H1 (cell line): ENCODE measurements around the gene LMTK3. TPM values are rescaled to one million over a fixed set of nuclear protein-coding genes. Genes with fewer than 3 reads are reported as not detected.

Experiments used
- CTCF ChIA-PET: fragments of 300-600 bp; sonication (Branson Sonifier 250); formaldehyde crosslinking; loops from one replicate; lab custom pipeline; 2021; ENCODE audit not compliant: partially characterized antibody; lab: Charles Lee
- POLR2A ChIA-PET: fragments of 300-600 bp; sonication (Branson Sonifier 250); formaldehyde crosslinking; loops from one replicate; lab custom pipeline; 2021; ENCODE audit warnings: inconsistent platforms; ENCODE audit not compliant: partially characterized antibody; lab: Charles Lee
- DNase-seq, 2 experiments: peaks; one replicate each; pipeline versions ENCODE4 v3.0.0 to v3.0.0-alpha.2; 2010 to 2022; ENCODE audit warnings: low spot score in 2 of 2, low read depth in 1 of 2, mixed read lengths in 1 of 2
- FAIRE-seq: peaks from 2 replicates; lab custom pipeline; 2011; peaks lifted over from hg19 to GRCh38; lab: Jason Lieb, UNC
- H2AFZ ChIP-seq: 2 replicates; pipeline ENCODE4 v1.8.1; 2012; ENCODE audit warnings: low read length, inconsistent platforms
- H2AK5ac ChIP-seq: 2 replicates; pipeline ENCODE4 v1.6.1; 2013; ENCODE audit warnings: low read depth, low read length
- H2BK120ac ChIP-seq: replicated peaks from 2 replicates; pipeline ENCODE3; 2013; ENCODE audit warnings: low read depth, low read length, inconsistent platforms
- H2BK12ac ChIP-seq: 2 replicates; pipeline ENCODE4 v1.6.1; 2013; ENCODE audit warnings: low read depth, low read length
- H2BK15ac ChIP-seq: 2 replicates; pipeline ENCODE4 v1.6.1; 2013; ENCODE audit warnings: low read length
- H2BK20ac ChIP-seq: 2 replicates; pipeline ENCODE4 v1.6.1; 2013; ENCODE audit warnings: low read length
- H2BK5ac ChIP-seq: 2 replicates; pipeline ENCODE4 v1.6.1; 2013; ENCODE audit warnings: low read depth, low read length
- H3K14ac ChIP-seq: 2 replicates; pipeline ENCODE4 v1.6.1; 2013; ENCODE audit warnings: inconsistent platforms; ENCODE audit not compliant: insufficient read length
- H3K18ac ChIP-seq: 2 replicates; pipeline ENCODE4 v1.6.1; 2013; ENCODE audit warnings: low read length; ENCODE audit errors: extremely low read depth
- H3K23ac ChIP-seq: 2 replicates; pipeline ENCODE4 v1.6.1; 2013; ENCODE audit warnings: inconsistent platforms; ENCODE audit not compliant: insufficient read length
- H3K23me2 ChIP-seq: 2 replicates; pipeline ENCODE4 v1.6.1; 2013; ENCODE audit warnings: low read depth, low read length
- H3K27ac ChIP-seq: 2 replicates; pipeline ENCODE4 v1.6.1; 2011; ENCODE audit warnings: low read depth, low read length, inconsistent platforms
- H3K27me3 ChIP-seq, 4 experiments: replicated peaks in 1 of 4; 1 replicate in 1 of 4; 2 replicates in 3 of 4; pipeline versions ENCODE4 v1.6.1 to v1.8.1; 2011 to 2013; ENCODE audit warnings: low read length in 3 of 4, mild to moderate bottlenecking in 3 of 4, inconsistent platforms in 2 of 4, mixed read lengths in 2 of 4, moderate library complexity in 1 of 4; ENCODE audit not compliant: control insufficient read depth in 3 of 4, insufficient read depth in 3 of 4; ENCODE audit errors: extremely low read depth in 1 of 4
- H3K36me3 ChIP-seq, 4 experiments: 2 replicates each; pipeline versions ENCODE4 v1.6.1 to v1.8.1; 2011 to 2013; ENCODE audit warnings: mild to moderate bottlenecking in 4 of 4, low read length in 3 of 4, moderate library complexity in 2 of 4, control low read depth in 1 of 4, inconsistent platforms in 1 of 4; ENCODE audit not compliant: insufficient read depth in 4 of 4, control insufficient read depth in 2 of 4
- H3K4ac ChIP-seq: replicated peaks from 2 replicates; pipeline ENCODE3; 2013; ENCODE audit warnings: low read length, low read depth, mixed read lengths, inconsistent platforms; ENCODE audit not compliant: insufficient read length
- H3K4me1 ChIP-seq, 4 experiments: replicated peaks in 1 of 4; 1 replicate in 1 of 4; 2 replicates in 3 of 4; pipeline versions ENCODE4 v1.6.1 to v1.8.1; 2011 to 2013; ENCODE audit warnings: low read length in 3 of 4, inconsistent platforms in 2 of 4, mixed read lengths in 1 of 4; ENCODE audit not compliant: insufficient read depth in 4 of 4, control insufficient read depth in 3 of 4
- H3K4me2 ChIP-seq, 2 experiments: 2 replicates each; pipeline versions ENCODE4 v1.6.1 to v1.8.1; 2011 to 2013; ENCODE audit warnings: low read depth in 2 of 2, low read length in 2 of 2, control low read depth in 1 of 2, inconsistent platforms in 1 of 2, mild to moderate bottlenecking in 1 of 2; ENCODE audit not compliant: insufficient read depth in 1 of 2
- H3K4me3 ChIP-seq, 4 experiments: fragments of 200-600, 300-600 bp in 1 of 4; sonication (generic), shearing (Covaris generic), sonication (Bioruptor Twin) in 1 of 4; 2 replicates each; pipeline versions ENCODE4 v1.5.1 to v1.8.1; 2011 to 2016; ENCODE audit warnings: low read length in 4 of 4, low read depth in 3 of 4, control low read depth in 2 of 4, inconsistent platforms in 2 of 4, mild to moderate bottlenecking in 2 of 4, mixed read lengths in 1 of 4, moderate library complexity in 1 of 4; ENCODE audit not compliant: insufficient read depth in 2 of 4; ENCODE audit errors: extremely low read depth in 1 of 4
- H3K56ac ChIP-seq: replicated peaks from 2 replicates; pipeline ENCODE3; 2013; ENCODE audit warnings: low read depth, mild to moderate bottlenecking, mixed read lengths, low read length, inconsistent platforms; ENCODE audit not compliant: insufficient read length
- H3K79me1 ChIP-seq: 2 replicates; pipeline ENCODE4 v1.6.1; 2013; ENCODE audit warnings: low read depth, low read length, control low read depth
- H3K79me2 ChIP-seq, 2 experiments: 2 replicates each; pipeline versions ENCODE4 v1.6.1 to v1.8.1; 2012 to 2013; ENCODE audit warnings: low read length in 2 of 2, mild to moderate bottlenecking in 2 of 2, inconsistent platforms in 1 of 2; ENCODE audit not compliant: insufficient read depth in 2 of 2, control insufficient read depth in 1 of 2
- H3K9ac ChIP-seq, 4 experiments: replicated peaks in 1 of 4; 1 replicate in 1 of 4; 2 replicates in 3 of 4; pipeline versions ENCODE4 v1.6.1 to v1.8.1; 2011 to 2013; ENCODE audit warnings: low read depth in 3 of 4, low read length in 3 of 4, control low read depth in 2 of 4, mild to moderate bottlenecking in 2 of 4, moderate library complexity in 2 of 4, inconsistent platforms in 1 of 4; ENCODE audit errors: extremely low read depth in 1 of 4
- H3K9me3 ChIP-seq, 2 experiments: 2 replicates each; pipeline versions ENCODE4 v1.6.1 to v1.8.1; 2012 to 2013; ENCODE audit warnings: mild to moderate bottlenecking in 2 of 2, moderate library complexity in 2 of 2, control low read depth in 1 of 2, inconsistent platforms in 1 of 2, low read depth in 1 of 2, low read length in 1 of 2, mixed read lengths in 1 of 2; ENCODE audit not compliant: insufficient read depth in 2 of 2
- H4K20me1 ChIP-seq, 2 experiments: replicated peaks in 1 of 2; 2 replicates each; pipeline versions ENCODE3 to v1.8.1; 2011 to 2013; ENCODE audit warnings: inconsistent platforms in 2 of 2, low read length in 2 of 2, mild to moderate bottlenecking in 1 of 2; ENCODE audit not compliant: insufficient read depth in 2 of 2, control insufficient read depth in 1 of 2
- H4K5ac ChIP-seq: 2 replicates; pipeline ENCODE4 v1.6.1; 2013; ENCODE audit warnings: low read length, low read depth, mixed read lengths, inconsistent platforms; ENCODE audit not compliant: insufficient read length
- H4K8ac ChIP-seq: 2 replicates; pipeline ENCODE4 v1.8.0; 2013; ENCODE audit warnings: mild to moderate bottlenecking, moderate library complexity, low read length, inconsistent platforms; ENCODE audit not compliant: insufficient read depth; ENCODE audit errors: extremely low read depth
- H4K91ac ChIP-seq: replicated peaks from 2 replicates; pipeline ENCODE3; 2013; ENCODE audit warnings: low read length, mixed read lengths, inconsistent platforms; ENCODE audit not compliant: insufficient read length
- CTBP2 ChIP-seq: IDR thresholded peaks from 2 replicates; pipeline ENCODE4 v1.7.0; 2011; ENCODE audit warnings: borderline replicate concordance, mild to moderate bottlenecking, moderate library complexity, mixed read lengths, low read length; ENCODE audit not compliant: insufficient read depth, insufficient read length
- CTCF ChIP-seq, 3 experiments: IDR thresholded peaks; 1 replicate in 2 of 3; 2 replicates in 1 of 3; pipeline versions ENCODE4 v1.5.1 to v1.6.1; 2011; ENCODE audit warnings: low read length in 3 of 3, mild to moderate bottlenecking in 3 of 3, inconsistent platforms in 2 of 3, low read depth in 1 of 3, moderate library complexity in 1 of 3; ENCODE audit not compliant: insufficient read depth in 1 of 3; ENCODE audit errors: control extremely low read depth in 1 of 3
- MAFK ChIP-seq: IDR thresholded peaks from 2 replicates; pipeline ENCODE4 v1.6.1; 2012; ENCODE audit warnings: low read depth, mild to moderate bottlenecking, improper control_type of control experiment, low read length
- RAD21 ChIP-seq, 2 experiments: IDR thresholded peaks in 1 of 2; conservative IDR thresholded peaks in 1 of 2; 2 replicates each; pipeline ENCODE4 v1.6.1; 2011; ENCODE audit warnings: low read depth in 2 of 2, low read length in 2 of 2, improper control_type of control experiment in 1 of 2, inconsistent platforms in 1 of 2, mild to moderate bottlenecking in 1 of 2, moderate library complexity in 1 of 2
- RNF2 ChIP-seq: fragments of 200-900, 300-1000 bp; sonication (generic); IDR thresholded peaks from 2 replicates; pipeline ENCODE4 v1.7.1; 2016; ENCODE audit warnings: borderline replicate concordance, low read depth, mild to moderate bottlenecking, antibody characterized with exemption, low read length; ENCODE audit not compliant: poor library complexity, severe bottlenecking; ENCODE audit errors: missing control alignments
- SIN3A ChIP-seq, 2 experiments: IDR thresholded peaks in 1 of 2; conservative IDR thresholded peaks in 1 of 2; 2 replicates each; pipeline ENCODE4 v1.6.1; 2011 to 2012; ENCODE audit warnings: low read length in 2 of 2, improper control_type of control experiment in 1 of 2, low read depth in 1 of 2, mild to moderate bottlenecking in 1 of 2
- SP4 ChIP-seq: IDR thresholded peaks from 2 replicates; pipeline ENCODE4 v1.6.1; 2012; ENCODE audit warnings: low read length, inconsistent platforms
- WGBS, 2 experiments: shearing (Covaris generic) in 1 of 2; methylation state at CpG; one replicate each; pipeline versions ENCODE4 v1.1.6 to v1.1.7; 2013 to 2015; ENCODE audit warnings: low lambda C conversion rate in 2 of 2, mixed read lengths in 2 of 2, inconsistent platforms in 1 of 2, low coverage in 1 of 2, missing lambda C conversion rate in 1 of 2; ENCODE audit not compliant: insufficient replicate concordance in 2 of 2, insufficient coverage in 1 of 2, insufficient read length in 1 of 2; ENCODE audit errors: extremely low coverage in 1 of 2, missing lambda C conversion rate in 1 of 2; 5-methylcytosine and 5-hydroxymethylcytosine counted together
- polyA plus RNA-seq, 7 experiments: library from polyadenylated mRNA; depleted of rRNA in 3 of 7; stranded (reverse) in 5 of 7; unstranded in 2 of 7; fragments of >200 nt in 5 of 7; fragments of 200-250 nt in 2 of 7; gene quantifications; 1 replicate in 5 of 7; 2 replicates in 1 of 7; 4 replicates in 1 of 7; pipeline versions ENCODE4 v1.2.1 to v1.2.3, GENCODE V29; 2011 to 2013; ENCODE audit warnings: missing spikeins in 2 of 7, mixed read lengths in 2 of 7
- total RNA-seq: library from RNA; stranded (reverse); fragmentation: NEBNext Ultra II Directional; extraction: Animal tissue kit (Norgen Biotek cat#: 25700); gene quantifications from 2 replicates; pipeline ENCODE4 v1.2.1, GENCODE V29; 2021
- TF ChIP-seq, protein P1 (sequence below): IDR thresholded peaks from 2 replicates; pipeline ENCODE4 v1.6.1; 2011; ENCODE audit warnings: low read length, improper control_type of control experiment

Gene LMTK3
- total and polyA plus RNA-seq, 2 of the 8 experiments (the other 6 are each of a cell fraction or from before 2014, with no cell fraction given), result 2.7 to 12.4 TPM

DNA sequence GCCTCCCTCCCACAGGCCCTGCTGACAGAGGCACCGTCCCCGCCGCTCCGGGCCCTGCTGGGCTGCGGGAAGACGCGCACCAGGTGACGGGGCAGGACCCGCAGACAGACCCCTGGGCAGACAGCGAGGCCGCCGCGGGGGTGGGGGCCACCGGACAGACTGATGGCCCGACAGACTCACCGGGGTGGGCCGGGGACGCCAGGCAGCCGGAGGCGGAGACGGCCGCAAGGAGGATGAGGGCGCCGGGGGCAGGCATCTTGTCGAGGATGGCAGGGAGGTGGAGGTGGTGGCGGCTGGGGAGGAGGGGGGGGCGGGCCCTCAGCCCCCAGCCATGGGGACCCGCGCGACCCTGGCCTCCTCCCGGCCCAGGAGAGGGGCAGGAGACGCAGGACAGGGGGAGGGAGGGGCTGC lies 309 bp downstream of the LMTK3 start:
- WGBS, 2 experiments, result 3% methylated on average over 21 of the region's 32 CpGs; no CpG with 5 or more reads in 1 of the 2 experiments
- TF ChIP-seq RAD21 (IDR thresholded peaks at IDR 0.05 in 1 of 2, conservative IDR thresholded peaks at IDR 0.05 in 1 of 2; ENCODE audit: low read depth in 2 of 2, low read length in 2 of 2) (no peak), RNF2 (no peak), SIN3A (conservative IDR thresholded peaks at IDR 0.05 in 1 of 2, IDR thresholded peaks at IDR 0.05 in 1 of 2; ENCODE audit: low read depth in 1 of 2, low read length in 2 of 2) (no peak), CTCF (IDR thresholded peaks at IDR 0.05; ENCODE audit: control extremely low read depth in 1 of 3, insufficient read depth in 1 of 3, low read depth in 1 of 3, low read length in 3 of 3) (no peak), MAFK (no peak), SP4 (no peak), CTBP2 (no peak)
- TF ChIP-seq, protein P1, sequence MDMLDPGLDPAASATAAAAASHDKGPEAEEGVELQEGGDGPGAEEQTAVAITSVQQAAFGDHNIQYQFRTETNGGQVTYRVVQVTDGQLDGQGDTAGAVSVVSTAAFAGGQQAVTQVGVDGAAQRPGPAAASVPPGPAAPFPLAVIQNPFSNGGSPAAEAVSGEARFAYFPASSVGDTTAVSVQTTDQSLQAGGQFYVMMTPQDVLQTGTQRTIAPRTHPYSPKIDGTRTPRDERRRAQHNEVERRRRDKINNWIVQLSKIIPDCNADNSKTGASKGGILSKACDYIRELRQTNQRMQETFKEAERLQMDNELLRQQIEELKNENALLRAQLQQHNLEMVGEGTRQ, result no peak

More for the DNA sequence above, 309 bp downstream of the LMTK3 start:
- Histone ChIP-seq H3K4me3 (peak overlapping the region; percentile 18 to 63 (median 45); a peak in 7 of 8 replicates), H4K91ac (no peak overlapping the region), H3K4ac (no peak overlapping the region), H3K79me2 (no peaks in the 10 kb centered on the region), H3K27me3 (peaks cover 0 to 12% (median 9%) of the 10 kb centered on the region in 4 experiments; a peak in 4 of 7 replicates), H3K56ac (no peak overlapping the region), H2BK15ac (no peak overlapping the region), H4K20me1 (peaks cover 0 to 5% of the 10 kb centered on the region in 2 experiments), H4K8ac (no peak overlapping the region; the same call in 1 of the 2 replicates), H3K79me1 (no peaks in the 10 kb centered on the region), H3K4me2 (peak overlapping the region; percentile 91 to 98), H3K36me3 (no peaks in the 10 kb centered on the region), H2AFZ (no peak overlapping the region), H2AK5ac (no peak overlapping the region), H3K23me2 (peaks cover 25% of the 10 kb centered on the region), H3K23ac (no peak overlapping the region), H2BK12ac (no peak overlapping the region), H3K18ac (no peak overlapping the region), H3K9ac (no peak overlapping the region), H3K4me1 (peaks cover 0 to 20% (median 10%) of the 10 kb centered on the region in 4 experiments; a peak in 5 of 7 replicates), H3K9me3 (no peaks in the 10 kb centered on the region), H4K5ac (no peak overlapping the region), H2BK120ac (no peak overlapping the region), H3K14ac (no peak overlapping the region), H2BK20ac (no peak overlapping the region), H3K27ac (no peak overlapping the region), H2BK5ac (no peak overlapping the region)
- DNase-seq, result peak in 1 of 2 experiments; percentile 74
- no peak for FAIRE-seq
- POLR2A ChIA-PET, result interaction anchor here (1.2 to 9.5 kb wide), 4 partner anchors 20 to 108 kb away, joined by 3 to 59 read pairs (median 4); partner anchors contain the start of genes FAM83E, RPL18 and SPHK2
- CTCF ChIA-PET, result interaction anchor here (1.3 to 9.6 kb wide), 2 partner anchors 62 to 76 kb away, joined by 5 to 353 read pairs; no protein-coding TSS in a partner anchor
